ENCODE data around the gene ZFYVE27.

ZFYVE27 gene

DNA sequence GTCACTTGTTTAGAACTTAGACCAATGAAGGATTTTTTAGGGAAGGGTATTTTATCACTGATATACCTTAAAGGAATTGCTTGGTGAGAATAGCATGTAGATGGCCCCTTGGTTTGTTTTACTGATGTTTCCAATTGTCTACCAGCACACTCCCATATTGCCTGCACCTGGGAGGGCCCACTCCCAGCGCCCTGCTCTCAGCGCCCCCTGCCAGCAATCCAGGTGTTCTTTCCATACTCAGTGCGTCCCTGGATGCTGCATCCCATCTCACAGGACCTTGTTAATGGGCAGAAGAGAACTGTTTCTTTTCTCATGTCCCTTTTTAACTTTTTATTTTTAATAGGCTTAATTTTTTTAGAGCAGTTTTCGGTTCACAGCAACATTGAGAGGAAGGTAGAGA lies 59.0 kb downstream of the ZFYVE27 start:
- no peak overlapping the region for H2AFZ ChIP-seq
- H3K27me3 ChIP-seq (ENCODE audit: control insufficient read depth, insufficient read depth, low read length): no peaks in the 10 kb centered on the region
- H3K4me2 ChIP-seq (ENCODE audit: low read length): no peak overlapping the region
- no peaks in the 10 kb centered on the region for H3K9me3 ChIP-seq (ENCODE audit: control insufficient read depth, low read length)
- H3K79me2 ChIP-seq: no peaks in the 10 kb centered on the region
- H3K27ac ChIP-seq: no peak overlapping the region
- no peaks in the 10 kb centered on the region for H3K36me3 ChIP-seq (ENCODE audit: control insufficient read depth, insufficient read depth, low read length)
- no peak overlapping the region for H3K9ac ChIP-seq
- TF ChIP-seq, protein P1, sequence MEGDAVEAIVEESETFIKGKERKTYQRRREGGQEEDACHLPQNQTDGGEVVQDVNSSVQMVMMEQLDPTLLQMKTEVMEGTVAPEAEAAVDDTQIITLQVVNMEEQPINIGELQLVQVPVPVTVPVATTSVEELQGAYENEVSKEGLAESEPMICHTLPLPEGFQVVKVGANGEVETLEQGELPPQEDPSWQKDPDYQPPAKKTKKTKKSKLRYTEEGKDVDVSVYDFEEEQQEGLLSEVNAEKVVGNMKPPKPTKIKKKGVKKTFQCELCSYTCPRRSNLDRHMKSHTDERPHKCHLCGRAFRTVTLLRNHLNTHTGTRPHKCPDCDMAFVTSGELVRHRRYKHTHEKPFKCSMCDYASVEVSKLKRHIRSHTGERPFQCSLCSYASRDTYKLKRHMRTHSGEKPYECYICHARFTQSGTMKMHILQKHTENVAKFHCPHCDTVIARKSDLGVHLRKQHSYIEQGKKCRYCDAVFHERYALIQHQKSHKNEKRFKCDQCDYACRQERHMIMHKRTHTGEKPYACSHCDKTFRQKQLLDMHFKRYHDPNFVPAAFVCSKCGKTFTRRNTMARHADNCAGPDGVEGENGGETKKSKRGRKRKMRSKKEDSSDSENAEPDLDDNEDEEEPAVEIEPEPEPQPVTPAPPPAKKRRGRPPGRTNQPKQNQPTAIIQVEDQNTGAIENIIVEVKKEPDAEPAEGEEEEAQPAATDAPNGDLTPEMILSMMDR (IDR thresholded peaks at IDR 0.05): no peak
- no peak overlapping the region for H3K4me3 ChIP-seq (ENCODE audit: low read depth, low read length)
- no peaks in the 10 kb centered on the region for H3K4me1 ChIP-seq

DNA sequence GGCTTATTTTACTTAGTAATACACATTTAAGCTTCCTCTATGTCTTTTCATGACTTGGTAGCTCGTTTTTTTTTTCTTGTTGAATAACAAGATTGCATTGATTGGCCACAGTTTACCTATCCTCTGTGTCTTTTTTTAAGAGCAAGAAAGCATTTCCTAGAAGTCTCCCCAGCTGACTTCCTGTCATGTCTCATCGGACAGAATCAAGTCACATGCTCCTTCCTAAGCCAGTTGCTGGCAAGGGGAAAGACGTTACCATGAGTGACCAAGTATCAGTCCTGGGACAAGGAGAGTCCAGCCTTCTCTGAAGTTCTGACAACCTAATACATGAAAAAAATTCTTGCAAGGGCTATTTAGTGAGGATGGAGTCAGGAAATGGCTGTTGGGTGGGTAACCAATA lies 59.7 kb downstream of the ZFYVE27 start:
- H3K4me1 ChIP-seq: no peaks in the 10 kb centered on the region
- H2AFZ ChIP-seq: no peak overlapping the region
- no peaks in the 10 kb centered on the region for H3K9me3 ChIP-seq (ENCODE audit: control insufficient read depth, low read length)
- no peak overlapping the region for H3K4me2 ChIP-seq (ENCODE audit: low read length)
- H3K9ac ChIP-seq: no peak overlapping the region
- no peaks in the 10 kb centered on the region for H3K27me3 ChIP-seq (ENCODE audit: control insufficient read depth, insufficient read depth, low read length)
- no peak overlapping the region for H3K27ac ChIP-seq
- no peaks in the 10 kb centered on the region for H3K79me2 ChIP-seq
- H3K4me3 ChIP-seq (ENCODE audit: low read depth, low read length): no peak overlapping the region
- TF ChIP-seq, protein P1 (IDR thresholded peaks at IDR 0.05): no peak
- no peaks in the 10 kb centered on the region for H3K36me3 ChIP-seq (ENCODE audit: control insufficient read depth, insufficient read depth, low read length)

DNA sequence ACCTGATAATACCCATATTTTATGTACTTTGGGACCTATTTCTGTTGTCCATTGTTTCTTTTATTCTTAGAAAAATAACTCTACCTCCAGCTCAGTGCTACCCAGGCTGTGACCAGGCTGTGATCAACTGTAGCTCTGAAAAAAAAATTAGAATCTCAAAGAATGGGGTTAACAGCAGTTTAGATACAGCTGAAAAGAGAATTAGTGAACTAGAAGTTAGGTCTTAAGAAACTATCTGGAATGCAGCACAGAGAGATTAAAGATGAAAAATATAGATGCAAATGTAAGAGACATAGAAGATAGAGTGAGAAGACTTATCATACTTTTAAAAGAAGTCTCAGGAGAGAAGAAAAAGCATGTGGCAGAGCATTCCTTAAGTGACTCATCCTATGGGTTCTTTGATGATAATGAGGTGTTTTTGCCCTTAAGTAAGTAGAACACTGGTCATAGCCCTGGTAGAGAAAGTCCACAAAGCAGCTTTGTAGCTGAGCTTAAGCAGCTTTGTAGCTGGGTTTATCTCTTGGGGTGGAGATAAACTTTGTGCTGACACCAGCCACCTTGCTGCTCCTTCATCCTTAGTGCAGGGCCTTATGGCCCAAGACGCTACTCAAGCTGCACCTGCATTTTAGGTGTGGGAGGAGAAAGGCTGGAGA lies 62.2 kb downstream of the ZFYVE27 start:
- no peak overlapping the region for H3K4me3 ChIP-seq (ENCODE audit: low read depth, low read length)
- TF ChIP-seq, protein P1 (IDR thresholded peaks at IDR 0.05): no peak

DNA sequence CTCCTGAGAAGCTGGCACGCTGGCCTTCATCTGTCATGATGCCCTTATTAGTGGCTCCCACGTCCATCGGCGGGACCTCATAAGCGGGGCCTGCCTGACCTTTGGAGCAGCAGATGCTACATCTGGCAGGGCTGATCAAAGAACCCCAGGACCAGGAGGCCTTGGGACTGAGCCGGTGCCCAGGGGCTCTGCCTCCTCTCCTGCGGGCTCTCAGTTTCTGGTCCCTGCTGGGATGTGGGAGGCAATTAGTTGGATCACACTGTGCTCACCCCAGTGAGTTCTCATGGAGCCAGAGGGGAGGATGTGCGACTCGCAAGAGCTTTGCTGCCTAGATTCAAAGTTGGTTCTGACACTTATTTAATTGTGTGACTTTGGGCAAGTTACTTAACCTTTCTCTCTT lies 63.5 kb downstream of the ZFYVE27 start:
- H3K36me3 ChIP-seq (ENCODE audit: control insufficient read depth, insufficient read depth, low read length): no peaks in the 10 kb centered on the region
- H3K9ac ChIP-seq: no peak overlapping the region
- no peaks in the 10 kb centered on the region for H3K9me3 ChIP-seq (ENCODE audit: control insufficient read depth, low read length)
- H3K79me2 ChIP-seq: no peaks in the 10 kb centered on the region
- H3K27ac ChIP-seq: no peak overlapping the region
- H3K27me3 ChIP-seq (ENCODE audit: control insufficient read depth, insufficient read depth, low read length): no peaks in the 10 kb centered on the region
- no peak overlapping the region for H3K4me2 ChIP-seq (ENCODE audit: low read length)
- no peaks in the 10 kb centered on the region for H3K4me1 ChIP-seq
- H2AFZ ChIP-seq: no peak overlapping the region
- H3K4me3 ChIP-seq (ENCODE audit: low read depth, low read length): no peak overlapping the region
- TF ChIP-seq, protein P1 (IDR thresholded peaks at IDR 0.05): no peak

More for the DNA sequence above, 62.2 kb downstream of the ZFYVE27 start:
- Histone ChIP-seq H3K9ac (no peak overlapping the region), H3K79me2 (no peaks in the 10 kb centered on the region), H2AFZ (no peak overlapping the region), H3K4me2 (ENCODE audit: low read length) (no peak overlapping the region), H3K9me3 (ENCODE audit: control insufficient read depth, low read length) (no peaks in the 10 kb centered on the region), H3K27ac (no peak overlapping the region), H3K27me3 (ENCODE audit: control insufficient read depth, insufficient read depth, low read length) (no peaks in the 10 kb centered on the region), H3K4me1 (no peaks in the 10 kb centered on the region), H3K36me3 (ENCODE audit: control insufficient read depth, insufficient read depth, low read length) (no peaks in the 10 kb centered on the region)

DNA sequence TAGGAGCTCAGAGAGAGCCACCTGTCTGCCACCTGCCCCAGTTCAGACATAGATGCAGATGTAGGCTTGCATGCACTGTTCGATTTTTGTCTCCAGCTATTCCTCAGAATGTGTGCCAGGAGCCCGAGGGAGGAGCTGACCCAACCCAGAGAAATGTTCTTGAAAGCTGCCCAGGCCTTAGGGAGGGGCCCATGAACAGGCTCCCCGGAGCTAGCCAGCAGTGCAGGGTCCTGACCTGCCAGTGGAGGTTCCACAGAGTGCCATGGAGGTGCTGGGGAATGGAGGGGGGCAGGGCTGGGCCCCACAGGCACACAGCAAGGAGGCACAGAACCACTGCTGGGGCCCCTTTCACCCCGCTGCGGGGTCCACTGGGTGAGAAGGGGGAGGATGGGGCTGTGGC lies 64.5 kb downstream of the ZFYVE27 start:
- Histone ChIP-seq H3K27me3 (ENCODE audit: control insufficient read depth, insufficient read depth, low read length) (no peaks in the 10 kb centered on the region), H3K9me3 (ENCODE audit: control insufficient read depth, low read length) (no peaks in the 10 kb centered on the region), H3K4me2 (ENCODE audit: low read length) (no peak overlapping the region), H3K79me2 (no peaks in the 10 kb centered on the region), H3K36me3 (ENCODE audit: control insufficient read depth, insufficient read depth, low read length) (no peaks in the 10 kb centered on the region), H3K27ac (no peak overlapping the region), H3K4me3 (ENCODE audit: low read depth, low read length) (no peak overlapping the region), H2AFZ (no peak overlapping the region), H3K9ac (no peak overlapping the region), H3K4me1 (no peaks in the 10 kb centered on the region)
- TF ChIP-seq, protein P1 (IDR thresholded peaks at IDR 0.05): no peak
